HG03175 (cell line): ENCODE results near the gene ATP7A.
"Not testable (repeated sequence)": the region's sequence is repeated elsewhere in the genome, so short reads cannot be mapped to it uniquely, and the experiment has no call there.

Source experiments
- ATAC-seq: cut with Tn5 transposase; IDR thresholded peaks from one replicate; pipeline ENCODE4 v1.9.1; 2021; ENCODE audit warnings: mild to moderate bottlenecking, moderate library complexity; ENCODE audit not compliant: unreplicated experiment

The ATP7A gene

DNA sequence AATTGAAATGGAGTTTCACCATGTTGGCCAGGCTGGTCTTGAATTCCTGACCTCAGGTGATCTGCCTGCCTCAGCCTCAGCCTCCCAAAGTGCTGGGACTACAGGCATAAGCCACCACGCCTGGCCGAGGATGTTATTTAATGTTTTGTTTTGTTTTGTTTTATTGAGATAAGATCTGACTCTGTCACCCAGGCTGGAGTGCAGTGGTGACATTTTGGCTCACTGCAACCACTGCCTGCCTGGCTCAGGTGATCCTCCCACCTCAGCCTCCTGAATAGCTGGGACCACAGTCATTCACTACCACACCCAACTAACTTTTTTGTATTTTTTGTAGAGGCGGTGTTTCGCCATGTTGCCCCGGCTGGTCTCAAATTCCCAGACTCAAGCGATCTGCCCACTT is 34.5 kb downstream of the ATP7A start:
- ATAC-seq = not testable (repeated sequence)

GRCh38 chrX:77945910-77946545 is 35.5 kb downstream of the ATP7A start:
- no peak for ATAC-seq

DNA sequence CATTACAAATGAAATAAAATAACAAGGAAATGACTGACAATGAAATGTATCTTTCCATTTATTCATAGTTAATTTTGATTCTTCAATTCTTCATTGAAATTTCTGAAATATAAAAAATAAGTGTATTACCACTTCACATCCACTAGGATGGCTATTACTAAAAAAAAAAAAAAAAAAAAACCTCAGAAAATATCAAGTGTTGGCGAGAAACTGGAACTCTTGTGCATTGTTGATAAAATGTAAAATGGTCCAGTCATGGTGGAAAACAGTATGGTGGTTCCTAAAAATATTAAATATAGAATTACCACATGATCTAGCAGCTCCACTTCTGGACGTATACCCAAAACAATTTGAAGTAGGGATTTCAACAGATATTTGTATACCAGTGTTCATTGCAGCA is 36.1 kb downstream of the ATP7A start:
- no peak for ATAC-seq

DNA sequence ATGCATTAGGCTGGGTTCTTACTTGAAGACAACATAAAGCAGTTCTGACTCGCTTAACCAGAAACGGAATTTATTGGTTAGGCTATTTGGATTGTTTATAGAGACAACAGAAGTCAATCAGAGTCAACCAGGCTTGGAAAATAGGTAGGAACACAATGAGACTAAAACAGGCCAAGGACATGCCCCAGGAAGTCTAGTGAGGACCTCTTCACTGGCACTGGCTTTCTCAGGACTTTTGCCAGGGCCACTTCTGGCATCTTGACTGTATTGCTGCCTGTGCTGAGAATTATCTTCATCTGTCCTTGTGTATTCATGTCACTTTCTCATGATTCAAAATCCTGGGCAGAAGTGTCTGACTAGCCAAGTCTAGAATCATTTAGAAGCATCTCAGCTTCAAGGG is 39.3 kb downstream of the ATP7A start:
- ATAC-seq = no peak

DNA sequence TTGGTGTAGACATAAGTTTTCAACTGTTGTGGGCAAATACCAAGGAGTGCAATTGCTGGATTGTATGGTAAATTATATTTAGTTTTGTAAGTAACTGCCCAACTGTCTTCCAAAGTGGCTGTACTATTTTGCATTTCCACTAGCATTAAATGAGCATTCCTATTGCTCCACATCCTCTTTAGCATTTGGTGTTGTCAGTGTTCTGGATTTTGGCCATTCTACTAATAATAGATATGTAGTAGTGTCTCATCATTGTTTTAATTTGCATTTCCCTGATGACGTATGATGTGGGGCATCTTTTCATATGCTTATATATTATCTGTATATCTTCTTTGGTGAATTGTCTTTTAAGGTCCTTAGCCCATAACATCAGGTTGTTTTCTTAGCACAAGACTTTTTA is 41.7 kb downstream of the ATP7A start:
- no peak for ATAC-seq

DNA sequence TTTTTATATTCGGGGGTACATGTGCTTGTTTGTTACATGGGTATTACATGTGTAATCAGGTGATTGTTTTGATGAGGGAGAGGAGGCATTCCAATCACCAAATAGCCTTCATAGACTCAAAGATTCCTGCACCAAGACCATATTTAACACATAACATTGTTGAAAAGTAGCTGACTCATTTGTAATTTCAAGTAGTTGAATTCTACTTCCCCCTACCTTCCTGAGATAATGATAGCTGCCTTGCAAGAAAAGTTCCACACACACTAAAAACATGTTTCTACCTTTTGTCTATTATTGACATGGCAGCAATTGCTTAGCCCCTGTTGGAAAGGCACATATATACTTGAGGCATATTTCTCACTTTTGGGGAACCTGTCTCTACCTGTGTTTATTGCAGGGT is 42.8 kb downstream of the ATP7A start:
- no peak for ATAC-seq

- ATAC-seq = no peak
Measured at GRCh38 chrX:77953708-77954107, 43.2 kb downstream of the ATP7A start.

DNA sequence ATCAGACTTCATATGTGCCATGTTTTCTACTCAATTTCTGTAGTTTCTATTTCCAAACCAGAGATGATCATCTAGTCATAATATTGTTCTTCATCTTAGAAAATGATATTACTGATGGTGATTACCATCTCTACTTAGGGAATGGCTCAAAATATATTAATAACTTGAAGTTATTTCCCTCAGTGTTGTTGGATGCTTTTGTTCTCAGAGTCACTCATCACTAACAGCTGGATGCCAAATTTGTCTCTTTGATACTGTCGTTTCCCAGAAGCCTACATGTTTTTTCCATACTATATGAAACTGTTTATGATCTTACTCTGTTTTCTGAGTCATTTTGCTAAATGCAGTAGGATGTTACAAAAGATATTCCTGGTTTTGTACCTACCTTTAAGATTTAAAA is 50.1 kb downstream of the ATP7A start:
- no peak for ATAC-seq

GRCh38 chrX:77961063-77961462 is 50.6 kb downstream of the ATP7A start:
- ATAC-seq = no peak

- no peak for ATAC-seq
Measured at GRCh38 chrX:77962068-77962902, 51.8 kb downstream of the ATP7A start.

DNA sequence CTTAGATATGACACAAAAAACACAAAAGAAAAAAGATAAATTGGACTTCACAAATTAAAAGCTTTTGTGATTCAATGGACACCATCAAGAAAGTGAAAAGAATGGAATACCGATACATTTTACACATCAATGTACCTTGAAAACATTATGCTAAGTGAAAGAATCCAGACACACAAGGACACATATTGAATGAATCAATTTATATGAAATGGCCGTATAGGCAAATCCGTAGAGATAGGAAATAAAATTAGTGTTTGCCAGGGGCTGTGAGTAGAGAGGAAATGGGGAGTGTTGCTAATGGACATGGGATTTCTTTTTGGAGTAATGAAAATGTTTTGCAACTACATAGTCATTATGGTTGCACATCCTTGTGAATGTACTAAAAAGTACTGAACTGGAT is 55.9 kb downstream of the ATP7A start:
- no peak for ATAC-seq

- ATAC-seq = no peak
Measured at GRCh38 chrX:77967631-77968030, 57.1 kb downstream of the ATP7A start.

DNA sequence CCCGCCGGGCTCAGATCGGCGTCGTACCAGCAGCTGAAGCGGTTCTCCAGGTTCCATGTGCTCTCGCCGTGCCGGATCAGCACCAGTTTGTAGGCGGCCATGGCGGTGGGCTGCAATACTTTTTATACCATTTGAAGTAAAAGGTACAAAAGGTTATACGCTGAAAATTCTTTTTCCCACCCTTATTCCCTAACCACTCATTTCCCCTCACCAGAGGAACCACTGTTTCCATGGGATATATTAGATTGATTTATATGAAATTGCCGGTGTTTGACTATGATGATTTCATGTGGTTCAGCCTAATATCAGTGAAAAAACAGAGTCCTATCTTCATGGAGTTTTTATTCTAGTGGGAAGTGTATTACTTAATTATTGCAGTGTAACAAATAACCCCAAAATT is 59.0 kb downstream of the ATP7A start, which contains the start of gene PGAM4:
PGAM4 (minus strand) TSS at position 101 of the 400 bp plus-strand sequence; CDS start at position 101, 0 bp downstream.
- no peak for ATAC-seq

GRCh38 chrX:77975755-77976154 is 65.3 kb downstream of the ATP7A start:
- no peak for ATAC-seq

GRCh38 chrX:77977095-77977494 is 66.6 kb downstream of the ATP7A start:
- ATAC-seq = no peak

DNA sequence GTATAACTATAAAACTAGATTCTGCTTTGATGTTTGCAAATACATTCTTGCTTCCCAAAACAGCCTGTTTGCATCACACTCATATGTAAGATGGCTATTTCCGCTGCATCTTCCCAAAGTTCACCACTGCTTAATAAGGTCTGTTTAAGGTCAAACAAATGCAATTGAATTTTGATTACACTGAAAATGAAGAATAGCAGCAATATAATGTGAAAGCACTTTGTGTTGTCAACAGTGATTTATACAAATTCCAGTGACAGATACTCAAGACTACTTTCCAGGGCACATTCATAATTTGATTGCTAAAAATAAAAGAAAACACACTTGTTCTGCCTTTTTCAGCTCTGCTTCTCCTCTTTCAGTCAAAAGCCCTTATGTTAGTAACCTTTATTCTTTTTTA is 67.0 kb downstream of the ATP7A start:
- ATAC-seq = no peak

GRCh38 chrX:77979870-77980269 is 69.4 kb downstream of the ATP7A start:
- no peak for ATAC-seq

- no peak for ATAC-seq
Measured at GRCh38 chrX:78011846-78012245, 101.4 kb downstream of the ATP7A start.

GRCh38 chrX:78019586-78020483 is 109.3 kb downstream of the ATP7A start:
- ATAC-seq = no peak

- ATAC-seq = no peak
Measured at GRCh38 chrX:78024349-78025059, 114.0 kb downstream of the ATP7A start.

GRCh38 chrX:78027798-78028197 is 117.3 kb downstream of the ATP7A start:
- ATAC-seq = no peak
